Measurements from ENCODE around the gene STAM. TPM values are rescaled to one million over a fixed set of nuclear protein-coding genes. Genes with fewer than 3 reads are reported as not detected.

STAM gene
- total and polyA plus RNA-seq, 9 of the 15 experiments (the other 6 are each of a cell fraction or from before 2014, with no cell fraction given): 13.8 to 33.5 (median 26.4) TPM

GRCh38 chr10:17655567-17656146 lies 11.7 kb downstream of the STAM start (continued):
- TF ChIP-seq EP300 (IDR thresholded peaks at IDR 0.05; ENCODE audit: low read length): peak; percentile 65
- TF ChIP-seq ESRRA (IDR thresholded peaks at IDR 0.05; ENCODE audit: borderline replicate concordance, low read depth): no peak
- TF ChIP-seq FUS (optimal IDR thresholded peaks at IDR 0.05; ENCODE audit: low read depth, low read length): no peak
- TF ChIP-seq GTF3C2 (IDR thresholded peaks at IDR 0.05; ENCODE audit: borderline replicate concordance, extremely low read depth, insufficient read length): no peak
- peak in 1 of 2 experiments; percentile 49; a peak in 1 of 4 replicates for TF ChIP-seq MLLT1 (IDR thresholded peaks at IDR 0.05)
- TF ChIP-seq HMGN3 (IDR thresholded peaks at IDR 0.05; ENCODE audit: borderline replicate concordance, extremely low read depth, insufficient read length, low read depth, low read length): no peak
- peak; percentile 97 for TF ChIP-seq FOSL1 (tag; conservative IDR thresholded peaks at IDR 0.05)
- no peak for TF ChIP-seq ZNF134 (CRISPR knock-in tag; conservative IDR thresholded peaks at IDR 0.05)
- no peak for TF ChIP-seq ATF2 (CRISPR knock-in tag; IDR thresholded peaks at IDR 0.05)
- TF ChIP-seq CXXC5 (CRISPR knock-in tag; IDR thresholded peaks at IDR 0.05): 0 out of 2 replicates have a peak, but pooled peaks have one; percentile 11
- no peak for TF ChIP-seq TSHZ1 (CRISPR knock-in tag; IDR thresholded peaks at IDR 0.05)
- TF ChIP-seq ZBTB2 (IDR thresholded peaks at IDR 0.05): peak; percentile 23; the same call in 1 of the 2 replicates
- TF ChIP-seq ZNF311 (CRISPR knock-in tag; IDR thresholded peaks at IDR 0.05): no peak
- TF ChIP-seq SAP30 (IDR thresholded peaks at IDR 0.05; ENCODE audit: borderline replicate concordance, insufficient read depth, low read depth, low read length, poor library complexity, severe bottlenecking): no peak
- no peak for TF ChIP-seq ZNF12 (CRISPR knock-in tag; IDR thresholded peaks at IDR 0.05)
